SK-N-SH (cell line): ENCODE data around the gene RNLS. TPM values are rescaled to one million over a fixed set of nuclear protein-coding genes. Genes with fewer than 3 reads are reported as not detected.

ENCODE experiments used
- CTCF ChIA-PET: fragments of 300-600, 350-600 bp; formaldehyde crosslinking; extraction: SDS; loops from one replicate; lab custom pipeline; 2021; lab: Yijun Ruan, JAX
- POLR2A ChIA-PET: fragments of 350-600 bp; sonication (Branson Sonifier 250); formaldehyde crosslinking; extraction: SDS; loops from one replicate; lab custom pipeline; 2020; ENCODE audit warnings: antibody characterized with exemption, inconsistent platforms; lab: Yijun Ruan, JAX
- DNase-seq: peaks from one replicate; pipeline ENCODE4 v3.0.0; 2012
- H2AFZ ChIP-seq: fragments of 200-600 bp; sonication (generic); 2 replicates; pipeline ENCODE4 v1.8.1; 2016; ENCODE audit warnings: antibody characterized with exemption, mild to moderate bottlenecking, low read depth
- H3F3A ChIP-seq: fragments of 200-600 bp; sonication (generic); replicated peaks from 2 replicates; pipeline ENCODE3; 2016; ENCODE audit warnings: antibody characterized with exemption, mild to moderate bottlenecking; ENCODE audit not compliant: insufficient read depth
- H3K27ac ChIP-seq, 2 experiments: fragments of 200-500 bp in 1 of 2; fragments of 200-600 bp in 1 of 2; sonication (Bioruptor generic) in 1 of 2; sonication (generic), shearing (Covaris generic) in 1 of 2; 2 replicates each; pipeline versions ENCODE4 v1.5.1 to v1.6.1; 2014 to 2016; ENCODE audit warnings: low read depth in 2 of 2, inconsistent platforms in 1 of 2, low read length in 1 of 2, mild to moderate bottlenecking in 1 of 2, mixed read lengths in 1 of 2
- H3K27me3 ChIP-seq: fragments of 200-600 bp; sonication (generic), shearing (Covaris generic); 2 replicates; pipeline ENCODE4 v1.6.1; 2016; ENCODE audit warnings: mixed run types; ENCODE audit not compliant: insufficient read depth
- H3K36me3 ChIP-seq, 2 experiments: fragments of 200-500 bp in 1 of 2; fragments of 200-600 bp in 1 of 2; sonication (Bioruptor generic) in 1 of 2; sonication (generic) in 1 of 2; replicated peaks in 1 of 2; 2 replicates each; pipeline versions ENCODE3 to v1.5.1; 2014 to 2016; ENCODE audit warnings: low read length in 1 of 2, mild to moderate bottlenecking in 1 of 2; ENCODE audit not compliant: insufficient read depth in 2 of 2, control insufficient read depth in 1 of 2
- H3K4me1 ChIP-seq, 2 experiments: fragments of 200-500 bp in 1 of 2; fragments of 200-600 bp in 1 of 2; sonication (Bioruptor generic) in 1 of 2; sonication (generic), shearing (Covaris generic) in 1 of 2; 2 replicates each; pipeline versions ENCODE4 v1.5.1 to v1.6.1; 2014 to 2016; ENCODE audit warnings: low read depth in 1 of 2, low read length in 1 of 2, mixed run types in 1 of 2; ENCODE audit not compliant: insufficient read depth in 2 of 2, control insufficient read depth in 1 of 2
- H3K4me2 ChIP-seq: fragments of 200-600 bp; sonication (generic), shearing (Covaris generic); 2 replicates; pipeline ENCODE4 v1.6.1; 2017; ENCODE audit warnings: mixed run types
- H3K4me3 ChIP-seq, 2 experiments: fragments of 200-500 bp in 1 of 2; fragments of 200-600 bp in 1 of 2; sonication (Bioruptor generic) in 1 of 2; sonication (generic), shearing (Covaris generic) in 1 of 2; 2 replicates each; pipeline versions ENCODE4 v1.5.1 to v1.8.1; 2014 to 2016; ENCODE audit warnings: low read depth in 2 of 2, inconsistent platforms in 1 of 2, low read length in 1 of 2, mild to moderate bottlenecking in 1 of 2, mixed read lengths in 1 of 2, moderate library complexity in 1 of 2
- H3K79me2 ChIP-seq: fragments of 200-600 bp; sonication (generic); 2 replicates; pipeline ENCODE4 v1.8.1; 2017; ENCODE audit warnings: mild to moderate bottlenecking; ENCODE audit not compliant: insufficient read depth
- H3K9ac ChIP-seq: fragments of 200-600 bp; sonication (generic); 2 replicates; pipeline ENCODE4 v1.6.1; 2017; ENCODE audit warnings: mixed run types
- H3K9me2 ChIP-seq: fragments of 200-600 bp; sonication (generic); 2 replicates; pipeline ENCODE4 v1.6.1; 2017; ENCODE audit warnings: mixed run types
- H3K9me3 ChIP-seq: fragments of 200-600 bp; sonication (generic); 2 replicates; pipeline ENCODE4 v1.6.1; 2017; ENCODE audit warnings: mixed run types, mild to moderate bottlenecking, moderate library complexity
- H4K20me1 ChIP-seq: fragments of 200-600 bp; sonication (generic); 2 replicates; pipeline ENCODE4 v1.6.1; 2017; ENCODE audit warnings: mild to moderate bottlenecking, mixed run types; ENCODE audit not compliant: insufficient read depth
- GABPA ChIP-seq: IDR thresholded peaks from 2 replicates; pipeline ENCODE4 v1.4.0; 2012; ENCODE audit warnings: low read depth, mild to moderate bottlenecking
- GATA2 ChIP-seq: sonication (generic); formaldehyde crosslinking; IDR thresholded peaks from 2 replicates; pipeline ENCODE4 v1.5.0; 2020; ENCODE audit warnings: mild to moderate bottlenecking, missing genetic modification reagents
- JUND ChIP-seq: IDR thresholded peaks from 2 replicates; pipeline ENCODE4 v1.4.0; 2012
- MEF2A ChIP-seq: IDR thresholded peaks from 2 replicates; pipeline ENCODE4 v1.4.0; 2012; ENCODE audit warnings: low read depth, borderline replicate concordance
- NFIC ChIP-seq: IDR thresholded peaks from 2 replicates; pipeline ENCODE4 v1.4.0; 2012; ENCODE audit warnings: borderline replicate concordance
- RAD21 ChIP-seq: IDR thresholded peaks from 2 replicates; pipeline ENCODE4 v1.6.1; 2012; ENCODE audit warnings: mild to moderate bottlenecking, low read length
- RCOR1 ChIP-seq: fragments of 150-350 bp; IDR thresholded peaks from 2 replicates; pipeline ENCODE4 v1.6.1; 2017; ENCODE audit warnings: antibody characterized with exemption, low read length
- RFX5 ChIP-seq: IDR thresholded peaks from 2 replicates; pipeline ENCODE4 v1.6.1; 2012; ENCODE audit warnings: mild to moderate bottlenecking, improper control_type of control experiment, low read length
- TAF1 ChIP-seq: IDR thresholded peaks from 2 replicates; pipeline ENCODE4 v1.6.1; 2012; ENCODE audit warnings: low read depth, mild to moderate bottlenecking, low read length, moderate library complexity, borderline replicate concordance
- TCF12 ChIP-seq: IDR thresholded peaks from 2 replicates; pipeline ENCODE4 v1.4.0; 2012
- TEAD4 ChIP-seq: IDR thresholded peaks from 2 replicates; pipeline ENCODE4 v1.4.0; 2012; ENCODE audit warnings: mild to moderate bottlenecking, borderline replicate concordance; ENCODE audit not compliant: insufficient read depth
- YY1 ChIP-seq: IDR thresholded peaks from 2 replicates; pipeline ENCODE4 v1.4.0; 2012; ENCODE audit warnings: low read depth, mild to moderate bottlenecking
- WGBS: methylation state at CpG from one replicate; pipeline ENCODE4 v1.1.6; 2017; ENCODE audit warnings: low lambda C conversion rate; 5-methylcytosine and 5-hydroxymethylcytosine counted together
- polyA plus RNA-seq, 3 experiments: library from polyadenylated mRNA; depleted of rRNA; stranded (reverse); fragments of >200 nt; gene quantifications; 2 replicates each; pipeline ENCODE4 v1.2.3, GENCODE V29; 2012
- TF ChIP-seq, protein P1 (sequence below): IDR thresholded peaks from 2 replicates; pipeline ENCODE4 v1.4.0; 2012; ENCODE audit warnings: low read depth
- TF ChIP-seq, protein P2 (sequence below): IDR thresholded peaks from 2 replicates; pipeline ENCODE4 v1.6.1; 2012; ENCODE audit warnings: mild to moderate bottlenecking, low read depth, low read length, moderate library complexity
- TF ChIP-seq, protein P3 (sequence below): IDR thresholded peaks from 2 replicates; pipeline ENCODE4 v1.4.0; 2012; ENCODE audit warnings: low read depth, borderline replicate concordance
- TF ChIP-seq, protein P4 (sequence below): fragments of 200-600 bp; sonication (generic); IDR thresholded peaks from 2 replicates; pipeline ENCODE4 v1.6.1; 2017; ENCODE audit warnings: antibody characterized with exemption, mild to moderate bottlenecking, moderate library complexity
- TF ChIP-seq, protein P5 (sequence below): fragments of 150-350 bp; IDR thresholded peaks from 2 replicates; pipeline ENCODE4 v1.6.1; 2017; ENCODE audit warnings: antibody characterized with exemption, low read length, low read depth, borderline replicate concordance
- TF ChIP-seq, protein P6 (sequence below): fragments of 150-350 bp; IDR thresholded peaks from 2 replicates; pipeline ENCODE4 v1.6.1; 2016; ENCODE audit warnings: mild to moderate bottlenecking, low read depth, low read length

The RNLS gene
- polyA plus RNA-seq, 1 of the 3 experiments (the other 2 are of a cell fraction) = not detected

DNA sequence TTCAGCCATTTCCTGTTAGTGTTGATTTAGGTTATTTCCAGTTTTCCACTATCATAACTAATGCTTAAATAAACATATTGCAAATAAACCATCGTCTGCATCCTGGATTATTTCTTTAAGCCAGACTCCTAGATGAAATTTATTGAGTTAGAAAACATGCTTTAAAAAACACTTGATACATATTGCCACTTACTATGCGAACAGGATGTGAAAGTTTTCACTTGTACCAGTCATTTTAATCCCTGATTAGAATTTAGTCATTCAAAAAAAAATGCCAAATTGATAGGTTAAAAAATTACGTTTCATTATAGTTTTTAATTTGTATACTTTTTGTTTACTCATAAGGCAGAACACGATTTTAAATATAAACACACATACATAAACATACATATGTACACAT, 309.6 kb downstream of the RNLS start:
- TF ChIP-seq, protein P1, sequence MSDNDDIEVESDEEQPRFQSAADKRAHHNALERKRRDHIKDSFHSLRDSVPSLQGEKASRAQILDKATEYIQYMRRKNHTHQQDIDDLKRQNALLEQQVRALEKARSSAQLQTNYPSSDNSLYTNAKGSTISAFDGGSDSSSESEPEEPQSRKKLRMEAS = no peak
- TF ChIP-seq RFX5 (no peak), RAD21 (no peak), TAF1 (no peak), MEF2A (no peak), GABPA (no peak), TEAD4 (no peak), NFIC (no peak), JUND (no peak), YY1 (no peak), GATA2 (CRISPR knock-in tag) (no peak), RCOR1 (no peak), TCF12 (no peak)
- TF ChIP-seq, protein P2, sequence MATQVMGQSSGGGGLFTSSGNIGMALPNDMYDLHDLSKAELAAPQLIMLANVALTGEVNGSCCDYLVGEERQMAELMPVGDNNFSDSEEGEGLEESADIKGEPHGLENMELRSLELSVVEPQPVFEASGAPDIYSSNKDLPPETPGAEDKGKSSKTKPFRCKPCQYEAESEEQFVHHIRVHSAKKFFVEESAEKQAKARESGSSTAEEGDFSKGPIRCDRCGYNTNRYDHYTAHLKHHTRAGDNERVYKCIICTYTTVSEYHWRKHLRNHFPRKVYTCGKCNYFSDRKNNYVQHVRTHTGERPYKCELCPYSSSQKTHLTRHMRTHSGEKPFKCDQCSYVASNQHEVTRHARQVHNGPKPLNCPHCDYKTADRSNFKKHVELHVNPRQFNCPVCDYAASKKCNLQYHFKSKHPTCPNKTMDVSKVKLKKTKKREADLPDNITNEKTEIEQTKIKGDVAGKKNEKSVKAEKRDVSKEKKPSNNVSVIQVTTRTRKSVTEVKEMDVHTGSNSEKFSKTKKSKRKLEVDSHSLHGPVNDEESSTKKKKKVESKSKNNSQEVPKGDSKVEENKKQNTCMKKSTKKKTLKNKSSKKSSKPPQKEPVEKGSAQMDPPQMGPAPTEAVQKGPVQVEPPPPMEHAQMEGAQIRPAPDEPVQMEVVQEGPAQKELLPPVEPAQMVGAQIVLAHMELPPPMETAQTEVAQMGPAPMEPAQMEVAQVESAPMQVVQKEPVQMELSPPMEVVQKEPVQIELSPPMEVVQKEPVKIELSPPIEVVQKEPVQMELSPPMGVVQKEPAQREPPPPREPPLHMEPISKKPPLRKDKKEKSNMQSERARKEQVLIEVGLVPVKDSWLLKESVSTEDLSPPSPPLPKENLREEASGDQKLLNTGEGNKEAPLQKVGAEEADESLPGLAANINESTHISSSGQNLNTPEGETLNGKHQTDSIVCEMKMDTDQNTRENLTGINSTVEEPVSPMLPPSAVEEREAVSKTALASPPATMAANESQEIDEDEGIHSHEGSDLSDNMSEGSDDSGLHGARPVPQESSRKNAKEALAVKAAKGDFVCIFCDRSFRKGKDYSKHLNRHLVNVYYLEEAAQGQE = no peak
- TF ChIP-seq, protein P3, sequence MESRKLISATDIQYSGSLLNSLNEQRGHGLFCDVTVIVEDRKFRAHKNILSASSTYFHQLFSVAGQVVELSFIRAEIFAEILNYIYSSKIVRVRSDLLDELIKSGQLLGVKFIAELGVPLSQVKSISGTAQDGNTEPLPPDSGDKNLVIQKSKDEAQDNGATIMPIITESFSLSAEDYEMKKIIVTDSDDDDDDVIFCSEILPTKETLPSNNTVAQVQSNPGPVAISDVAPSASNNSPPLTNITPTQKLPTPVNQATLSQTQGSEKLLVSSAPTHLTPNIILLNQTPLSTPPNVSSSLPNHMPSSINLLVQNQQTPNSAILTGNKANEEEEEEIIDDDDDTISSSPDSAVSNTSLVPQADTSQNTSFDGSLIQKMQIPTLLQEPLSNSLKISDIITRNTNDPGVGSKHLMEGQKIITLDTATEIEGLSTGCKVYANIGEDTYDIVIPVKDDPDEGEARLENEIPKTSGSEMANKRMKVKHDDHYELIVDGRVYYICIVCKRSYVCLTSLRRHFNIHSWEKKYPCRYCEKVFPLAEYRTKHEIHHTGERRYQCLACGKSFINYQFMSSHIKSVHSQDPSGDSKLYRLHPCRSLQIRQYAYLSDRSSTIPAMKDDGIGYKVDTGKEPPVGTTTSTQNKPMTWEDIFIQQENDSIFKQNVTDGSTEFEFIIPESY = no peak
- TF ChIP-seq, protein P4, sequence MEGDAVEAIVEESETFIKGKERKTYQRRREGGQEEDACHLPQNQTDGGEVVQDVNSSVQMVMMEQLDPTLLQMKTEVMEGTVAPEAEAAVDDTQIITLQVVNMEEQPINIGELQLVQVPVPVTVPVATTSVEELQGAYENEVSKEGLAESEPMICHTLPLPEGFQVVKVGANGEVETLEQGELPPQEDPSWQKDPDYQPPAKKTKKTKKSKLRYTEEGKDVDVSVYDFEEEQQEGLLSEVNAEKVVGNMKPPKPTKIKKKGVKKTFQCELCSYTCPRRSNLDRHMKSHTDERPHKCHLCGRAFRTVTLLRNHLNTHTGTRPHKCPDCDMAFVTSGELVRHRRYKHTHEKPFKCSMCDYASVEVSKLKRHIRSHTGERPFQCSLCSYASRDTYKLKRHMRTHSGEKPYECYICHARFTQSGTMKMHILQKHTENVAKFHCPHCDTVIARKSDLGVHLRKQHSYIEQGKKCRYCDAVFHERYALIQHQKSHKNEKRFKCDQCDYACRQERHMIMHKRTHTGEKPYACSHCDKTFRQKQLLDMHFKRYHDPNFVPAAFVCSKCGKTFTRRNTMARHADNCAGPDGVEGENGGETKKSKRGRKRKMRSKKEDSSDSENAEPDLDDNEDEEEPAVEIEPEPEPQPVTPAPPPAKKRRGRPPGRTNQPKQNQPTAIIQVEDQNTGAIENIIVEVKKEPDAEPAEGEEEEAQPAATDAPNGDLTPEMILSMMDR = no peak
- TF ChIP-seq, protein P5, sequence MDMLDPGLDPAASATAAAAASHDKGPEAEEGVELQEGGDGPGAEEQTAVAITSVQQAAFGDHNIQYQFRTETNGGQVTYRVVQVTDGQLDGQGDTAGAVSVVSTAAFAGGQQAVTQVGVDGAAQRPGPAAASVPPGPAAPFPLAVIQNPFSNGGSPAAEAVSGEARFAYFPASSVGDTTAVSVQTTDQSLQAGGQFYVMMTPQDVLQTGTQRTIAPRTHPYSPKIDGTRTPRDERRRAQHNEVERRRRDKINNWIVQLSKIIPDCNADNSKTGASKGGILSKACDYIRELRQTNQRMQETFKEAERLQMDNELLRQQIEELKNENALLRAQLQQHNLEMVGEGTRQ = no peak
- TF ChIP-seq, protein P6, sequence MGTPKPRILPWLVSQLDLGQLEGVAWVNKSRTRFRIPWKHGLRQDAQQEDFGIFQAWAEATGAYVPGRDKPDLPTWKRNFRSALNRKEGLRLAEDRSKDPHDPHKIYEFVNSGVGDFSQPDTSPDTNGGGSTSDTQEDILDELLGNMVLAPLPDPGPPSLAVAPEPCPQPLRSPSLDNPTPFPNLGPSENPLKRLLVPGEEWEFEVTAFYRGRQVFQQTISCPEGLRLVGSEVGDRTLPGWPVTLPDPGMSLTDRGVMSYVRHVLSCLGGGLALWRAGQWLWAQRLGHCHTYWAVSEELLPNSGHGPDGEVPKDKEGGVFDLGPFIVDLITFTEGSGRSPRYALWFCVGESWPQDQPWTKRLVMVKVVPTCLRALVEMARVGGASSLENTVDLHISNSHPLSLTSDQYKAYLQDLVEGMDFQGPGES = no peak
- no peak overlapping the region for H3K4me2 ChIP-seq
- no peak overlapping the region for H3K9ac ChIP-seq
- H3K79me2 ChIP-seq = no peaks in the 10 kb centered on the region
- 77% methylated on average over 4 of the region's 4 CpGs for WGBS
- H3K27ac ChIP-seq = no peak overlapping the region
- H3K4me1 ChIP-seq = peaks cover 13 to 21% of the 10 kb centered on the region in 2 experiments
- no peaks in the 10 kb centered on the region for H3K27me3 ChIP-seq
- no peak for DNase-seq
- no peaks in the 10 kb centered on the region for H3K9me2 ChIP-seq
- ChIA-PET CTCF (no interaction called here), POLR2A (no interaction called here)
- no peak overlapping the region for H3K4me3 ChIP-seq
- H3K9me3 ChIP-seq = no peaks in the 10 kb centered on the region
- H4K20me1 ChIP-seq = no peaks in the 10 kb centered on the region
- no peaks in the 10 kb centered on the region for H3K36me3 ChIP-seq
- H3F3A ChIP-seq = peaks cover 15% of the 10 kb centered on the region
- no peak overlapping the region for H2AFZ ChIP-seq
